Effector memory CD8-positive, alpha-beta T cell (primary cell): ENCODE results near the gene VPS35L.

Source experiments
- ATAC-seq: fragments of 150-1000 bp; cut with Tn5 transposase; replicated peaks from 2 replicates; pipeline ENCODE4 v1.10.0; 2021; ENCODE audit warnings: mild to moderate bottlenecking, moderate library complexity
- DNase-seq, 3 experiments: peaks; one replicate each; pipeline ENCODE4 v3.0.0; 2021
- H3K27ac Mint-ChIP-seq, 2 donors: one replicate each; pipeline ENCODE4 v1.8.0; 2022; ENCODE audit warnings: mild to moderate bottlenecking in 2 of 2, mixed read lengths in 2 of 2, moderate library complexity in 2 of 2
- H3K27me3 Mint-ChIP-seq, 2 donors: one replicate each; pipeline ENCODE4 v1.8.0; 2022; ENCODE audit warnings: mixed read lengths in 2 of 2
- H3K36me3 Mint-ChIP-seq: one replicate; pipeline ENCODE4 v1.8.0; 2022; ENCODE audit warnings: mild to moderate bottlenecking, moderate library complexity, mixed read lengths; ENCODE audit not compliant: insufficient read depth
- H3K4me1 Mint-ChIP-seq, 2 donors: one replicate each; pipeline ENCODE4 v1.8.0; 2022; ENCODE audit warnings: low read depth in 2 of 2, mixed read lengths in 2 of 2
- H3K4me3 Mint-ChIP-seq, 2 donors: one replicate each; pipeline ENCODE4 v1.8.0; 2022; ENCODE audit warnings: mild to moderate bottlenecking in 2 of 2, mixed read lengths in 2 of 2, moderate library complexity in 2 of 2
- H3K9me3 Mint-ChIP-seq, 2 donors: one replicate each; pipeline ENCODE4 v1.8.0; 2022; ENCODE audit warnings: mixed read lengths in 2 of 2

The VPS35L gene

DNA sequence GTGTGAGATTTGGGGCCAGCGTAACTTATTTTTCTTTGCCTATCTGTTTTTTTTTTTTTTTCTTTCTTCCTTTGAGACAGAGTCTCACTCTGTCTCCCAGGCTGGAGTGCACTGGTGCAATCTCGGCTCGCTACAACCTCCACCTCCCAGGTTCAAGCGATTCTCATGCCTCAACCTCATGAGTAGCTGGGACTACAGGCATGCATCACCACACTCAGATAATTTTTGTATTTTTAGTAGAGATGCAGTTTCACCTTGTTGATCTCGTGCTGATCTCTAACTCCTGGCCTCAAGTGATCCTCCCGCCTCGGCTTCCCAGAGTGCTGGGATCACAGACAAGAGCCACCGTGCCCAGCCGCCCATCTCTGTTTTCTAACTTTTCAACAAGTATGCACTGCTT, 63.4 kb downstream of the VPS35L start:
- H3K4me1 Mint-ChIP-seq, result no peaks in the 10 kb centered on the region
- no peaks in the 10 kb centered on the region for H3K27me3 Mint-ChIP-seq
- ATAC-seq (no peak), DNase-seq (no peak)
- peak overlapping the region in 1 of 2 donors; percentile 19 for H3K27ac Mint-ChIP-seq
- no peaks in the 10 kb centered on the region for H3K9me3 Mint-ChIP-seq
- H3K36me3 Mint-ChIP-seq, result peaks cover 3% of the 10 kb centered on the region
- no peak overlapping the region for H3K4me3 Mint-ChIP-seq

DNA sequence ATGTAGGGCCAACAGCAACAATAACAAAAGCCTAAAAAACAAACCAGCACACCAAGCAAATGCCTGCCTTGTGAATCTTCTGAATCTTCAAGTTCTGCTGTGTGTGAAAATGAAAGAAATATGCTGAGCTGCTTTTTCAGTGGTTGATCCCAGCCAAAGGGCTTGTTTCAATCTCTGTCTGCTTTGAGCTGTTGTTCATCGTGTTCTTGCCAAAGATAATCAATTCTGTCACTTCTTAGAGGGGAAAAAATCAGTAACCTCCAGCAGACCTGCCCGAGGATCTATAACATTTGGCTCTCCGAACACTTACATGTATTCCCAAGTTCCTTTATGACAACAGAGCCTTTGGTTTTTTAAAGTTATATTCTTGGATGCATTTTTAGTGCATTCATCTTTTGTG, 65.9 kb downstream of the VPS35L start:
- H3K4me1 Mint-ChIP-seq, result no peaks in the 10 kb centered on the region
- no peak overlapping the region for H3K4me3 Mint-ChIP-seq
- H3K36me3 Mint-ChIP-seq, result peaks cover 5% of the 10 kb centered on the region
- H3K27ac Mint-ChIP-seq, result no peak overlapping the region
- H3K9me3 Mint-ChIP-seq, result no peaks in the 10 kb centered on the region
- DNase-seq, result no peak
- no peaks in the 10 kb centered on the region for H3K27me3 Mint-ChIP-seq
- ATAC-seq, result no peak

DNA sequence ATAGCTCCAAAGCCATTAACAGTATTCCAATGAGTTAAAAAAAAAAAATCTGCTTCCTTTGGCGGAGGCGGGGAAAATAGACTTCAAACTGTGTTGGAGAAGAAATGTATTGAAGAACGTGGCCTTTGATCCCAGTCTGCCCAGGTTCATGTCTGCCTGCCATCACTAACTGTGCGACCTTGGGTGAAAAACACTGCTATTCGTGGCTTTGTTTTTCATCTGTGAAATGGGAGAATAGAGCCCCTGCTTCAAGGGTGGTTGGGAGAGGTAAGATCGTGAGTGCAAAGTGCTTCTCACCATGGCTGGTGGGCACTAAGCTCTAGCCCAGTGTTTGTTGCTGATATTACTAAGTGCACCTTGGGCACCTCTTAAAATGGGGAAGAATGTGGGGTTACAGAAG, 69.5 kb downstream of the VPS35L start:
- H3K4me1 Mint-ChIP-seq, result no peaks in the 10 kb centered on the region
- peak overlapping the region in 1 of 2 donors; percentile 22 for H3K27ac Mint-ChIP-seq
- peaks cover 5% of the 10 kb centered on the region for H3K36me3 Mint-ChIP-seq
- no peaks in the 10 kb centered on the region for H3K27me3 Mint-ChIP-seq
- no peak for ATAC-seq
- DNase-seq, result no peak
- no peaks in the 10 kb centered on the region for H3K9me3 Mint-ChIP-seq
- no peak overlapping the region for H3K4me3 Mint-ChIP-seq

DNA sequence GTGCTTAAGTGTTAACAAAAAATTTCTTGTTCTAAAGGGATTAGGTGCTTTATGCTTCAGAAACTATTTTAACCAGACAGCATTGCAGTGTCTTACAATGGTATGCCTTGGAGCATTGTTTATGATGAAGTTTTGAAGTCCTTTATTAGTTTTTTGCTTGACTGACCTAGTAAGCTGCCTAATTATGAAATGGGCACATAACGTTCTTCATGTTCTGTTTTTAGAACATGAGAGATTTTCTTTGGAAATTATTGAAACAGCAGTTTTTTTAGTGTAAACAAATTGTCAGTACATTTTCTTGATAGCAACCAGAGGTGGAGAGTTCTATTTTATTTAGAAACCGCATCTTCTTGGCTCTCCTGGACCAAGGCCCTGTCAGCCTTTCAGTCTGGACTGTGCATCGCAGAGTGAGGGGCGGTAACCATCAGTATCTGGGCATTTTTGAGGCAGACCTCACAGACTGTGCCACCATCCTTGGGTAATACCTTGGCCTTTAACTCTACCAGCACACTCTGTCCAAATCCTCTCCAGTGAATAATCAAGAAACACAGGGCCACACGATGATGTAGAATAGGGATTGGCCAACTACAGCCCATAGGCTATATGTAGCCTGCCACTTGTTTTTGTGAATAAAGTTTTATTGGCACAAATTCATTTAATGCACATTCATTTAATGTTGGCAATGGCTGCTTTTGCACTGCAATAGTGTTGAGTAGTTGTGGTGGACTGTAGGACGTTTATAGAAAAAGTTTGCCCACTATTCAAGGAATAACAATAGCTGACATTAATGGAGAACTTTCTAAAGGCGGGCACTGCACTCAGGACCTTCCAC, 81.1 kb downstream of the VPS35L start:
- no peaks in the 10 kb centered on the region for H3K27me3 Mint-ChIP-seq
- peaks cover 8 to 11% of the 10 kb centered on the region in 2 donors for H3K4me1 Mint-ChIP-seq
- H3K9me3 Mint-ChIP-seq, result no peaks in the 10 kb centered on the region
- H3K4me3 Mint-ChIP-seq, result no peak overlapping the region
- peaks cover 26% of the 10 kb centered on the region for H3K36me3 Mint-ChIP-seq
- H3K27ac Mint-ChIP-seq, result no peak overlapping the region
- ATAC-seq, result no peak
- DNase-seq, result no peak

DNA sequence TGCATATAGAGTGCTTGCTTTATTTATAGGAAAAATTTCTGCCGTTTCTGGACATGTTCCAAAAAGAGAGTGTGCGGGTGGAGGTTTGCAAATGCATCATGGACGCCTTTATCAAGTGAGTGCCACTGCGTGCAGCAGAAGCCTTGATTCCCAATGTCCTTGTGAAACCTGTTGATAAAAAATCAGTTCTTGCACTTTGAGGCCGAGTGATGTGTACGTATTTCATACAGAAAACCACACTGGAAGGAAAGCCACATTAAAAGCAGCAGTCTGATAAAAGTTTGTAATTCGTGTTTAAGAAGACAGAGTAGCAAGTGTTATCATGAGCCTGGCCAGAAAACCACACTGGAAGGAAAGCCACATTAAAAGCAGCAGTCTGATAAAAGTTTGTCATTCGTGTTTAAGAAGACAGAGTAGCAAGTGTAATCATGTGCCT, 84.5 kb downstream of the VPS35L start:
- H3K27ac Mint-ChIP-seq, result peak overlapping the region; percentile 65 to 77
- peaks cover 11% of the 10 kb centered on the region for H3K36me3 Mint-ChIP-seq
- peak; percentile 82 for ATAC-seq

DNA sequence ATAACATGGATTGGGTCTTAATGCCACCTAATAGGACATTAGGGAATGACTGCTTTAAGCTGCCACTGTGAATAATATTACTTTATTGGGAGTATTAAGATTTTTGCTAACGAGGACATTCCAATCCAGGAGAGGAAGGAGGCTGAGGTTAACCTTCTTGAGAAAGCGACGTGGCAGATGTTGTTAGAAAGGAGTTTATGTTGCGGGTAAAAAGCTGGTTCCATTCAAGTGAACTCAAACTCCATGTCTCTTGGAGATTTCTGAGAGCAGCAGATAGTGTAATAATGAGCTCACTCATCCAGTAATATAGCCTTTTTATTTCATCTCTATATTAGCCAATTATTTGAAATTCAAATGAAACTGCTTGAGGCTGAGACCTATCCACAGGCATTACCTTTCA, 87.0 kb downstream of the VPS35L start:
- Mint-ChIP-seq H3K36me3 (peaks cover 11% of the 10 kb centered on the region), H3K4me1 (peaks cover 8 to 11% of the 10 kb centered on the region in 2 donors), H3K27me3 (no peaks in the 10 kb centered on the region), H3K4me3 (no peak overlapping the region), H3K27ac (no peak overlapping the region), H3K9me3 (no peaks in the 10 kb centered on the region)
- no peak for DNase-seq
- no peak for ATAC-seq

More for the DNA sequence above, 84.5 kb downstream of the VPS35L start:
- no peaks in the 10 kb centered on the region for H3K27me3 Mint-ChIP-seq
- H3K4me3 Mint-ChIP-seq, result no peak overlapping the region
- no peaks in the 10 kb centered on the region for H3K9me3 Mint-ChIP-seq
- peak in 1 of 3 experiments; percentile 2 for DNase-seq
- H3K4me1 Mint-ChIP-seq, result peaks cover 8 to 11% of the 10 kb centered on the region in 2 donors

DNA sequence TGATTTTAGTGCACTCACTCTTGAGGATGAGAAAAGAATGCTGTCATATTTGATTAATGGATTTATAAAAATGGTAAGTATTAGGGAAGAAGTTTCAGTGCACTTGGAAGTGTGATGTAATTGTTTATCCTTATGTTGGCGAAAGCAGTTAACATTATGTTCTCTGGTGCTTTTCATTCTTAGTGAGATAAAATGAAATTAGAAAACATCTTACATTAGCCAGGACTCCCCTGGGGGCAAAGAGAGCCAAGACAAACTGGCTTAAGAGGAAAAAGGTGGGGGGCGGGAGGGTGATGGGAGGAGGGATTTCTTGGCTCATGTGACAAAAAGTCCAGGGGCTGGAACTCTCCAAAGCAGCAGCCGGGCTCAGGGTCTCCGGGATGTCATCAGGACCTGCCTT, 89.4 kb downstream of the VPS35L start:
- DNase-seq, result no peak

DNA sequence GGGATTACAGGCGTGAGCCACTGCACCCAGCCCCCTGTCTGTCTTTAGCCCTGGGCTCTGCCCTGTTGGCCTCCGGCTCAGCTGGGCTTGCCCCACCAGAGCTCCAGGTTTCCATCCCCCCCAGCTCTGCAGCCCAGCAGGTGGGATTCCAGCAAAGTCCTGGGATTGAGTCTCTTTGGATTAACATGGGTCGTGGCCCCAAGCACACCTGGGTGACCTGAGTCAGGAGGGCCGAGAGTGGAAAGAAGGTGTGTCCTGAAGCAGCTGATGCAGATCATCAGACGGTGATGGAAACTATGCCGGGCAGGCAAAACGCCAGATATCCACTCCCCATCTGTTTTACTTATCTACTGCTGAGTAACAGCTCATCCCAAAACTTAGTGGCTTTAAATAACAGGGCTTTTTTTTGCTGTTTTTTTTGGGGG, 90.1 kb downstream of the VPS35L start:
- no peaks in the 10 kb centered on the region for H3K27me3 Mint-ChIP-seq

More for the DNA sequence above, 89.4 kb downstream of the VPS35L start:
- H3K4me3 Mint-ChIP-seq, result no peak overlapping the region
- H3K27me3 Mint-ChIP-seq, result no peaks in the 10 kb centered on the region
- H3K27ac Mint-ChIP-seq, result no peak overlapping the region
- H3K36me3 Mint-ChIP-seq, result peaks cover 18% of the 10 kb centered on the region
- ATAC-seq, result no peak
- peaks cover 4 to 9% of the 10 kb centered on the region in 2 donors for H3K4me1 Mint-ChIP-seq
- H3K9me3 Mint-ChIP-seq, result no peaks in the 10 kb centered on the region

DNA sequence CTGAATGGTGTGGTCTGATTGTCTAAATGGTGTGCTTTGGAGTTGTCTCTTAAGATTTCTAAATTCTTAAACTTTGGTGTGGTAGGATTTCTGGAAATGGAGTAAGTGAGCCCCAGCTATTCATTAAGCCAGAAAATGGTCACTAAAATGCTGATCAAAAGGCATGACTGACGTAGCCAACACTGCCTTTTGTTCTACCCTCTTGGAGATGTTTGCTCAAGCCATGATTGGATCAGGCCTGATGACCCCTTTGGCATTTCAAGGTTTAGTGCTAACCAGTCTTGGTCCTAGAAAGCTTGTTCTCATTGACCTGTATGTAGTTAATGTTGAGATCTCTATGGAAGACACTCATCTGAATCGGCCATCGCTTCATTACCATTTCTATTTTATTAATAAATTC, 94.5 kb downstream of the VPS35L start:
- peaks cover 35% of the 10 kb centered on the region for H3K36me3 Mint-ChIP-seq
- no peak overlapping the region for H3K27ac Mint-ChIP-seq
- ATAC-seq, result no peak

More for the DNA sequence above, 90.1 kb downstream of the VPS35L start:
- Mint-ChIP-seq H3K4me3 (no peak overlapping the region), H3K36me3 (peaks cover 18% of the 10 kb centered on the region), H3K27ac (no peak overlapping the region), H3K9me3 (no peaks in the 10 kb centered on the region), H3K4me1 (peaks cover 0 to 2% of the 10 kb centered on the region in 2 donors)
- DNase-seq, result no peak
- no peak for ATAC-seq

DNA sequence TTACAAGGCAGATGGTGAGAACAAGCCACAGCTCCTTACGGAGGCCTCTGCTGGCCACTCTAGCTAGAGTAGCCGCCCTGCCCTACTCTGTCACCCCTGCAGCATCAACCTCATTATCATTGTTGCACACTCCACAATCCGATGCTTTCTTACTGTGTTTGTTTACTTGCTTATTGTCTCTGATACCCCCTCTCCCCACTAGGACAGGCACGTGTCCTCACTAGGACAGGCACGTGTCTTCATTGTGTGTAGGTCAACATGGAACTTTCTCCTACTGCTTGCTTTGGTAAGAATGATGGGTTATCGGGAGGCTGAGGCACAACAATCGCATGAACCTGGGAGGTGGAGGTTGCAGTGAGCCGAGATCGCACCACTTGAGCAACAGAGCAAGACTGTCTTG, 98.6 kb downstream of the VPS35L start:
- Mint-ChIP-seq H3K4me1 (no peaks in the 10 kb centered on the region), H3K9me3 (no peaks in the 10 kb centered on the region), H3K4me3 (no peak overlapping the region), H3K27ac (no peak overlapping the region), H3K27me3 (no peaks in the 10 kb centered on the region), H3K36me3 (peaks cover 39% of the 10 kb centered on the region)
- DNase-seq (no peak), ATAC-seq (no peak)

More for the DNA sequence above, 94.5 kb downstream of the VPS35L start:
- Mint-ChIP-seq H3K4me1 (no peaks in the 10 kb centered on the region), H3K9me3 (no peaks in the 10 kb centered on the region), H3K27me3 (no peaks in the 10 kb centered on the region), H3K4me3 (no peak overlapping the region)
- no peak for DNase-seq

DNA sequence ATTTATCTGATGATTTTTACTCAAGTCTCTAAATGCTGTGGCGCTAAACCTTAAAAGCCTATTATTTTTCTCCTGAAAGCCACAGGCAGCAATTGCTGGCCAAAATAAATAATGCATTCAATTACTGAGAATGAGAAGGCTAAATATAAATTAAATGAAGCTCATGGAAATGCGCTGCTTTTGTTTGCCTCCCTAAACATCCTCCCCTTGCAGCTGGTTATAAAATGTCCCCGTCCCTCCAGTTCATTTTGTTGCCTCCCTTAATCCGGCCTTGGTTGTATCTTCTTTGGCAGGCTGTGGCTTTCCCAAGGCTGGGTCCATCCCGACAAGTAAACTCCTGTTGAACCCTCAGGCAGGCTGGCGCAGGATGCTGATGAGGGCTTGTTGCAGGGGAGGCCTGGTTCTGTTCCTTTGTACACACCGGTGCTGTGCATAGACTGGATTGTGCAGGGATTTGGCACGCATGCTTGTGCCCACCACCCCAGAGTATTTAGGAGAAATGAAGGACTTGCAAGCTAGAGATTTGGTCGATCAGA, 99.8 kb downstream of the VPS35L start:
- Mint-ChIP-seq H3K9me3 (no peaks in the 10 kb centered on the region), H3K4me1 (no peaks in the 10 kb centered on the region), H3K27me3 (no peaks in the 10 kb centered on the region), H3K27ac (no peak overlapping the region), H3K4me3 (no peak overlapping the region), H3K36me3 (peaks cover 32% of the 10 kb centered on the region)
- no peak for ATAC-seq
- DNase-seq, result no peak

DNA sequence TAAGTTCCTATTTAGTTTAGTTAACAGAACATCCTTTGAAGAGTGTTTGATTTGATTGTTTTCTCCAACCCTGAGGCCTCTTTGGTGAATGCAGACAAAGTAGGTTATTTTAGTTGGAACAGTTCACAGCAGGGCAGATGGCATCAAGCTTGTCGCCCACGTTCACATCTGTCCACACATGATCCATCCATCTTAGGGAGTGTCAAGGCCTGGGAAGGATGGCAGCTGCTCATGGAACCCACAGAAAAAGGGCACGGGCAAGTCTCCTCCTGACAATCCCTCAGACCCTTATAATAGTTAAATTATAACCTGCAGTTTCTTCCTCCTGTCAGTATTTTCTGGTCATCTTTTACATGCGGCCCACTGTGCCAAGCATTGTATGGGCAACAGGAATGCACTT, 102.3 kb downstream of the VPS35L start:
- Mint-ChIP-seq H3K36me3 (peaks cover 31% of the 10 kb centered on the region), H3K4me1 (no peaks in the 10 kb centered on the region), H3K27ac (no peak overlapping the region), H3K4me3 (no peak overlapping the region), H3K27me3 (no peaks in the 10 kb centered on the region), H3K9me3 (no peaks in the 10 kb centered on the region)
- DNase-seq (no peak), ATAC-seq (no peak)

DNA sequence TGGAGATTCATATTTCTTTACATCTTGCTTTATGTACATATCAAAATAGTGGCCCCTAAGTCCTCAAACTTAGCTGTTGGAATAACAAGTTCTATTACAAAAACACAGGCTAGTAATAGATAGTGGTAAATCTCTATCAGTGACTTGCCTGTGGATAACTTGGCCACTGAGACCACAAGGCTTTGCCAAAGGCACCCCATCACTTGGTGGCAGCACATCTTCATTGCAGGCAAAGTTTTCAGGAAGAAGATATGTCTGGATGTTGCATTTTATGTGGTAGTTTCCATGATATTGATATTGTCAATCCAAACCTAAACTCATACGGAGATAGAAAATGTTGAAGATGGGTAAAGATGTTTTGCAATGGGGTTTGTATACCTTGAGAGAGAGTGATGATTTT, 104.1 kb downstream of the VPS35L start:
- no peaks in the 10 kb centered on the region for H3K4me1 Mint-ChIP-seq
- peaks cover 18% of the 10 kb centered on the region for H3K36me3 Mint-ChIP-seq
- ATAC-seq, result no peak
- DNase-seq, result no peak
- no peaks in the 10 kb centered on the region for H3K9me3 Mint-ChIP-seq
- H3K27ac Mint-ChIP-seq, result peak overlapping the region in 1 of 2 donors; percentile 4
- no peak overlapping the region for H3K4me3 Mint-ChIP-seq
- H3K27me3 Mint-ChIP-seq, result no peaks in the 10 kb centered on the region

DNA sequence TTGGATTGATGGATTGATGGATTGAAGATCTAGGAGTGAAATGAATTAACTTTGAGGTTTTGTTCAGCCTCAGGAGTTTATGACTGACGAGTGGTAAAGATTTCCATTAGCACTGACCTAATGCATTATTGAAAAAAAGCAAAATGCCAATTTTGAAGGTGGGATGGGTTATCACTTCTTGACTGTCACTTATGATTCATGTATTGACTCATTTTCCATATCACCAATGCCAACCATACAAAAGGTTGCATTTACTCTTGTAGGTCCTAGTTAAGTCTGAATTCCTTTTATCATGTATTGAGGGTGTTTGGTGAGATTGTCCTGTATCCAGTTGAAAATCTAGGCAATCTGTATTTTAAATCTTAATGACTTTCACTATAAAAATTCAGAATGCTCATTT, 104.9 kb downstream of the VPS35L start:
- H3K27me3 Mint-ChIP-seq, result no peaks in the 10 kb centered on the region

More for the DNA sequence above, 104.9 kb downstream of the VPS35L start:
- Mint-ChIP-seq H3K27ac (peak overlapping the region; percentile 4 to 20), H3K36me3 (peaks cover 16% of the 10 kb centered on the region), H3K4me3 (no peak overlapping the region), H3K4me1 (no peaks in the 10 kb centered on the region), H3K9me3 (peaks cover 0 to 3% of the 10 kb centered on the region in 2 donors)
- no peak for DNase-seq
- no peak for ATAC-seq
